Stimulated activated CD4-positive, alpha-beta T cell treated with anti-CD3 and anti-CD28 coated beads, Interleukin-2, amount 100 ng/mL, for 48 hours (primary cell): ENCODE data around the gene RHBDD2.

Experiments used
- DNase-seq, 2 donors: peaks; one replicate each; pipeline ENCODE4 v3.0.0-alpha.2; 2020

Gene RHBDD2

DNA sequence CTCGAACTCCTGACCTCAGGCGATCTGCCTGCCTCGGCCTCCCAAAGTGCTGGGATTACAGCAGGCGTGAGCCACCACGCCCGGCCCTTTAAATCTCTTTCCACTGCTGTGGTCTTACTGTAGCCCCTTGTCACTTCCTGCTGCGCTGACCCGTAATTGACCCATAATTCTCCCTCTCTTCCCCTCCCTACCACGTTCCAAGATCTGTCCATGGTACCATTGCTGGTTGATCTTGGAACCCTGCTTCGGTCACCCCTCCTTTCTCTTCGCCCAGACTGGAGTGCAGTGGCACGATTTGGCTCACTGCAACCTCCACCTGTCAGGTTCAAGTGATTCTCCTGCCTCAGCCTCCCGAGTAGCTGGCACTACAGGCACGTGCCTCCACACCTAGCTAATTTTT is 42.6 kb downstream of the RHBDD2 start:
- no peak for DNase-seq

DNA sequence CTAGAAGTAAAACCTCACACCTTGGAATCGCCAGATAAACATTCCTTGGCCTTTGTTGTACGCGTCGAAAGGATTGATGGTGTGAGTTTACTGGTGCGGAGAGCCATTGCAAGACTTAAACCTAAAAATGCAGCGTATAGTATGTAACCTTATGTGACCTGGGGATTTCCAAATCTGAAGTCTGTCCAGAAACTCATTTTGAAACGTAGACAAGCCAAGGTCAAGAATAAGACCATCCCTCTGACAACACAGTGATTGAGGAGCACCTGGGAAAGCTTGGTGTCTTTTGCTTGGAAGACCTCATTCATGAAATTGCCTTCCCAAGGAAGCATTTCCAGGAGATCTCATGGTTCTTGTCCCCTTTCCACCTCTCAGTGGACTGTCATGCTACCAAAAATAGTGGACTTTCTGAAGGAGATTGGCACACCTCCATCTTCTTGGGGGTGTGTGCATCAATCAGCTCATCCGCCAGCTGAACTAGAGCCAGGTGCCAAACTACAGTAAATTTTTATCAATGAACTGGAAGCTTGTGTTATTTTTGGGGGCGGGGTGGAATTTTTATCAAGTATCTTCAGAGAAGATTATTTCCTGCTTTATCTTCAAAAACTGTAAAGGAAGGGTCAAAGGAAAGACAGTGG is 44.3 kb downstream of the RHBDD2 start:
- no peak for DNase-seq

DNA sequence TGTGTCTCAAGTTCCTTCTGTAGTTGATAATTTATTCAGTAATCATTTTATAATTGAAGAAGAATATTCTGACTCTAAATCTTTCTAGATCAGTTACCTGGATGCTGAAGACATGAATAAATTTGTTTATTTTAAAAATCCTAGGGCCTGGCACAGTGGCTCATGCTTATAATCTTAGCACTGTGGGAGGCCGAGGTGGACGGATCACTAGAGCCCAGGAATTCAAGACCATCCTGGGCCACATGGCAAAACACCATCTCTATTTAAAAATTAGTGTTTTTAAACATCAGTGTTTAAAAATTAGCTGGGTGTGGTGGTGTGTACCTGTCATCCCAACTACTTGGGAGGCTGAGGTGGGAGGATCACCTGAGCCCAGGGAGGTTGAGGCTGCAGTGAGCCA is 45.4 kb downstream of the RHBDD2 start:
- no peak for DNase-seq

DNA sequence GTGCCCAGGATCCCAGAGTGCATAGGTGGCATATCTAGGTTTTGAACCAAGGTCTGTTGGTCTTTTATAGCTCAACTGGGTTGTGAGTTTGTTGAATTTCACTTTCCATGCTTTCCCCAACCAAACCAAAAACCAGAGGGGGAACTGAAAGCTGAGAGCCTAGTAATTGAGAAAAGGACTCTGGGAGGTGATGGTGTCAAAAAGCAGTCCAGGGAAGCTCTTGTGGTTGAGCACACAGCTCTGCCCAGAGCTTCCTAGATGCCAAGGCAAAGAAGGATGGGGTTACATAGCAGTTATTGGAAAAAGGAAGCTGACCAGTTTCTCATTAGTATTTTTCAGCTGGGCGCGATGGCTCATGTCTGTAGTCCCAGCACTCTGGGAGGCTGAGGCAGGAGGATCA is 46.1 kb downstream of the RHBDD2 start:
- no peak for DNase-seq

DNA sequence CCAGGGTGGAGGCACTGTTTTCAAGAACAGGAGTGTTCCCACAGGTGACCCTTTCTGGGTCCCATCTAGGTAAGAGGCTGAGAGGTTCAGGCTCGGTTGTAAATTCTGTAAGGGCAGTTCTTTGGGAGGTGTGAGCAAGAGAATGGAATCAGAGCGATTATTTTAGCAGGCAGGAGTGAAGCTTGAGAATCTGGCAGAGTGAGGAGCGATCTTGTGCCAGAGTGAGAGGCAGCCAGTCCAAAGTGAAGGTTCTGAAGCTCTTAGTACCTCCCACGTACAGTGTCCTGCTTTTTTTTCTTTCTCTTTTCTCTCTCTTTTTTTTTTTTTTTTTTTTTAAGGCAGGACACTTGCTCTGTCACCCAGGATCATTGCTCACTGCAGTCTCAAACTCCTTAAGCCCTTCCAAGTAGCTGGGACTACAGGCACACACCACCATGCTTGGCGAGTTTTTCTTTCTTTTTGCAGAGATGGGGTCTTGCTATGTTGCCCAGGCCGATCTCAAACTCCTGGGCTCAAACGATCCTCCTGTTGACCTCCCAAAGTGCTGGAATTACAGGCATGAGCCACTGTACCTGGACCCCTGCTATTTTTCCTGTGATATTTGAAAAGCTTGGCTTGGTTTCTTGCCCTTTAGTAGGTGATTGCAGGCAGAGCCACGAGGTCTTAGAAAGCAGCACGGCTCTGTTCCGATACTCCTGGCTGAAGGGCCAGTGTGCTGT is 47.0 kb downstream of the RHBDD2 start:
- DNase-seq = no peak

DNA sequence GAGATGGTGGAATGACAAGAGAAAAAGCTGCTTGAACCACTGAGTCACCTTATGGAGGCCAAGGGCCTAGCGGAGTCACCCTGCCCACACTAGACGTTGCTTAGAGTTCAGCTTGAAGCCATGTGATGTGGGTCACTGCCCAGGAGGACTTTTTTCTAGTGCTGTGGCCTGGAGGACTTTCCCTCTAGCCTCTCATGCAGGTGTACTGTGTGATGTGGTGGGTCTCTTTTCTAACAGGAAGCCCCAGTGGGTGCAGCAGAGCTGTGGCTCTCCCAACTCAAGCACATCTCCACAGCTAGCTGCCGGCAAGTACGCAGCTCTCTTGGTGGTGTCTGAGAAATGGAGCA is 49.7 kb downstream of the RHBDD2 start:
- DNase-seq = no peak

DNA sequence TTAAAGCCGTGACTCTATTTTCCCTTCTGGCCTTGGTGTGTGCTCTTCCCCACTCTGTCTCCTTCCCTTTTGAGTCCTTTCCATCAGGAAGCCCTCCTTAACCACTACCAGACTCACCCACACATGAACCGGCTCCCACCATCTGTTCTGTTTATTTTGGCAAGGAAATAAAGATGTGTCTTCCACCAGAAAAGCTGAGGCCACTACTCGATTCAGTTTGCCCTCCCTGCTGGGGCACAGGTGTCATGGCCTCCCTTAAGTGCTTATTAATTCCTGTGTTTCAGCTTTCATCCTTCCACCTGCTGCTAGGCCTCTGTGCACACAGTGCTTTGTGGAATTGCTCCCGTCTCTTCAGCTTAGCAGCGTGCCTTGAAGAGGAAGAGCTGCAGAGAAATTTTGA is 52.8 kb downstream of the RHBDD2 start:
- no peak for DNase-seq

DNA sequence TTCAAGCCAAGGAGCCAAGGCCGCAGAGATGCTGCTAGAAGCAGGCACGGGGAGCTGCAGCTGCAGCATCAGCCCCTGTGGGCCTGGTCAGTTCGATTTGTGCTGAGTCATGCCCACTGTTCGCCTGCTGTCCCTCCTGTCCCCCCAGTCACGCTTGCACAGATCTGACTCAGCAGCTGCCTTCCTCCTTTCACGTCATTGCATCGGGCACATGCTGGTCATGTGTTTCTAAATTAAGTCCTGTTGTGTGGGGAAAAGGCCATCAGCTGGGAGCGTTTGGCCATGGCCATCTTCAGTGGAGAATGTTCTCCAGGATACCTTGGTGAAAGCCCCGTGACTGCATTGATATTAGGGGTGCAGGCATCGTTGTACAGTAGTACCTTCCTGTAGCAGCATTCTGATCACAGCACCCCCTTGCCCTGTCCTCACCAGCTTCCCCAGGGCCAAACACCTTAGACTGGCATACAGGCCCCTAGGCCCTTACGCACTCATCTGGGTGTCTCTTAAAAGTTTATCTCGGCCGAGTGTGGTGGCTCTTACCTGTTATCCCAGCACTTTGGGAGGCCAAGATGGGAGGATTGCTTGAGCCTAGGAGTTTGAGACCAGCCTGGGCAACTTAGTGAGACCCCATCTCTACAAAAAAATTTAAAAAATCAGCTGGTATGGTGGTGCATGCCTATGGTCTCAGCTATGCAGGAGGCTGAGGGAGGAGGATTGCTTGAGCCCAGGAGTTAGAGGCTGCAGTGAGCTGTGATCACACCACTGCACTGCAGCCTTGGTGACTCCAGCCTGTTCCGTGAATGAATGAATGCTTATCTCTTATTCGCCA is 59.3 kb downstream of the RHBDD2 start:
- DNase-seq = no peak
